Activated naive CD4-positive, alpha-beta T cell treated with anti-CD3 and anti-CD28 coated beads for 36 hours (primary cell): Measurements from ENCODE around the gene MYO6. TPM values are rescaled to one million over a fixed set of nuclear protein-coding genes. Genes with fewer than 3 reads are reported as not detected.
"Not testable (repeated sequence)": the region's sequence is repeated elsewhere in the genome, so short reads cannot be mapped to it uniquely, and the experiment has no call there.

Source experiments
- CTCF ChIA-PET: fragments of 350-600 bp; sonication (Branson Sonifier 250); formaldehyde crosslinking; loops from one replicate; lab custom pipeline; 2021; ENCODE audit warnings: antibody characterized with exemption; lab: Charles Lee
- DNase-seq: peaks from one replicate; pipeline ENCODE4 v3.0.0-alpha.2; 2020
- H3K27ac Mint-ChIP-seq: one replicate; pipeline ENCODE4 v1.8.0; 2021; ENCODE audit warnings: mild to moderate bottlenecking, mixed read lengths
- H3K27me3 Mint-ChIP-seq: one replicate; pipeline ENCODE4 v1.8.0; 2021; ENCODE audit warnings: low read depth, mixed read lengths
- H3K36me3 Mint-ChIP-seq: one replicate; pipeline ENCODE4 v1.8.0; 2021; ENCODE audit warnings: low read depth, mixed read lengths
- H3K4me1 Mint-ChIP-seq: one replicate; pipeline ENCODE4 v1.8.0; 2021; ENCODE audit warnings: low read depth, mixed read lengths
- H3K4me3 Mint-ChIP-seq: one replicate; pipeline ENCODE4 v1.8.0; 2021; ENCODE audit warnings: mild to moderate bottlenecking, moderate library complexity, mixed read lengths
- H3K9me3 Mint-ChIP-seq: one replicate; pipeline ENCODE4 v1.8.0; 2021; ENCODE audit warnings: mixed read lengths
- intact Hi-C: fragments of 100-400 bp; cut with micrococcal nuclease; formaldehyde crosslinking; loops from one replicate; pipeline ENCODE4 v1.15.1; 2023
- total RNA-seq, 2 experiments: library from RNA; stranded (reverse); gene quantifications; one replicate each; pipeline ENCODE4 v1.2.3, GENCODE V29; 2021

The MYO6 gene
- total RNA-seq, 2 experiments from 2014 or later, result 1.8 to 2.0 TPM

DNA sequence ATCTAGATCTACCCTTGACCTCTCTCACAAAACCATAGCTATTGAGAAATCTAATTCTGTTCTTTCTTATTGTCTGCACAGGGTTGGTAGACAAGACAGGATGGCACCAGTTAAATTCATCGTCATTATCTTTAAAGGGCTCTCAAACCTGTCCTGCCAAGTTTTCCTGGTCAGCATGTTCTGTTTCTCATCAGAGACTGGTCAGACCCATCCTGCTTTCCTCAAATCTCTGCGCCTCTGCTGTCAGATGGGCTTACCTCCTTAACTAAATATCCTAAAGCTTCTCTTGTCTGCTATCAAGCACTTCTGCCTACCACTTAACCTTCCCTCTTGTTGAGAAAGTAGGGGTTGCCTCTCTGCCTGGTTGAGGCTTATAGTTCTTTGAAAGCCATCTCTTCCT is 125.2 kb downstream of the MYO6 start:
- CTCF ChIA-PET, result interaction anchor here (1.3 kb wide), 1 partner anchor 19 kb away, joined by 5 read pairs; no protein-coding TSS in a partner anchor
- Mint-ChIP-seq H3K36me3 (no peaks in the 10 kb centered on the region), H3K27ac (no peak overlapping the region), H3K27me3 (no peaks in the 10 kb centered on the region), H3K4me3 (no peak overlapping the region), H3K4me1 (no peaks in the 10 kb centered on the region), H3K9me3 (no peaks in the 10 kb centered on the region)
- no peak for DNase-seq
- intact Hi-C loops, result no loop called here

DNA sequence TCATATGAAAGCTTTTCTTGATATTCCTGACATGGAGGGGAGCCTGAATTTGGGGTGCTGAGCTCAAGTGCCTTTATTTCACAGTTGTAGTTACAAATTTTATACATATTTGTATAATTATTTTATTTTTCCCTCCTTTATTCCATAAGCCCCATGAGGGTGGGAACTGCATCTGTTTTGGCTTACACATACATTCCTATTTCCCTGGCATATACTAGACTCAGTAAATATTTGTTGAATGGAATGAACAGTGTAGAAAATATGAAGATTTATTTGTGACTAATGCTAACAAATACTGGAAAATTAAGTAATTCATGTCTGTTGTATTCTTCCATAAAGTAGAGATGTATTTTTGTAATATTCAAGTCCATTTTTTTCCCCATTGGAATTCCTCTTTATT is 127.1 kb downstream of the MYO6 start:
- Mint-ChIP-seq H3K4me1 (no peaks in the 10 kb centered on the region), H3K36me3 (no peaks in the 10 kb centered on the region), H3K4me3 (no peak overlapping the region), H3K27ac (no peak overlapping the region), H3K27me3 (no peaks in the 10 kb centered on the region), H3K9me3 (no peaks in the 10 kb centered on the region)
- CTCF ChIA-PET, result interaction anchor here (1.1 kb wide), 1 partner anchor 18 kb away, joined by 4 read pairs; no protein-coding TSS in a partner anchor
- no peak for DNase-seq
- intact Hi-C loops, result no loop called here

DNA sequence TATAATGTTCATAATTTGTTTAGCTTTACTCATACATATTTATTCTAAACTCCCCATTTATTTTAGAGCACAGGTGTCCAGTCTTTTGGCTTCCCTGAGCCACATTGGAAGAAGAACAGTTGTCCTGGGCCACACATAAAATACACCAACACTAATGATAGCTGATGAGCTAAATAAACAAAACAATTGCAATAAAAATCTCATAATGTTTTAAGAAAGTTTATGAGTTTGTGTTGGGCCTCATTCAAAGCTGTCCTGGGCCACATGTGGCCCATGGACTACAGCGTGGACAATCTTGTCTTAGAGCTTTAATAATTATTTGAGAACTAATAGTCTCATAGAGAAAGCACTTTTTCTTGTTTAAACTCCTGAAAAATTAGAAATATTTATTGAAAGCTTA is 131.3 kb downstream of the MYO6 start:
- Mint-ChIP-seq H3K4me3 (no peak overlapping the region), H3K27me3 (no peaks in the 10 kb centered on the region), H3K27ac (no peak overlapping the region), H3K36me3 (no peaks in the 10 kb centered on the region), H3K4me1 (no peaks in the 10 kb centered on the region), H3K9me3 (no peaks in the 10 kb centered on the region)
- CTCF ChIA-PET, result interaction anchor here (3.3 kb wide), 1 partner anchor 13 kb away, joined by 26 read pairs; no protein-coding TSS in a partner anchor
- intact Hi-C loops, result no loop called here
- no peak for DNase-seq

DNA sequence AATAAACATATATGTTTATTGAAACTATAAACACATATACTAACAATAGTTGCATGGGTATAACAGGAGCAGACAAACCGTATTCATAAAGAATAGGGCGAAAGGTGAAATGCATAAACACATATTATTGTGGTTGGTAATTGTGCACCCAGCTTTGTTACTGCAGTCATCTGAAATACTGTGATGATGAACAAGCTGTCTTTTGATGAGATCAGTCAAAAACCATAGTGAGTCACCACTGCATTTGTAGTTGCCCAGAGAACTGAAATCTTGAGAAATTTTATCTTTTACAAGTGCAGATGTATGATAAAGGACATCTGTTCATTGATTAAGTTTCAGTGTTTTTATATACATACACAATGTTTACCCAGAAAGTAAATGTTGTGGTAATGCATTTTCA is 133.7 kb downstream of the MYO6 start:
- CTCF ChIA-PET, result interaction anchor here (3.6 kb wide), 1 partner anchor 11 kb away, joined by 21 read pairs; no protein-coding TSS in a partner anchor
- intact Hi-C loops, result no loop called here
- no peaks in the 10 kb centered on the region for H3K4me1 Mint-ChIP-seq
- no peaks in the 10 kb centered on the region for H3K36me3 Mint-ChIP-seq
- no peak overlapping the region for H3K27ac Mint-ChIP-seq
- no peak overlapping the region for H3K4me3 Mint-ChIP-seq
- no peaks in the 10 kb centered on the region for H3K9me3 Mint-ChIP-seq
- no peaks in the 10 kb centered on the region for H3K27me3 Mint-ChIP-seq
- no peak for DNase-seq

DNA sequence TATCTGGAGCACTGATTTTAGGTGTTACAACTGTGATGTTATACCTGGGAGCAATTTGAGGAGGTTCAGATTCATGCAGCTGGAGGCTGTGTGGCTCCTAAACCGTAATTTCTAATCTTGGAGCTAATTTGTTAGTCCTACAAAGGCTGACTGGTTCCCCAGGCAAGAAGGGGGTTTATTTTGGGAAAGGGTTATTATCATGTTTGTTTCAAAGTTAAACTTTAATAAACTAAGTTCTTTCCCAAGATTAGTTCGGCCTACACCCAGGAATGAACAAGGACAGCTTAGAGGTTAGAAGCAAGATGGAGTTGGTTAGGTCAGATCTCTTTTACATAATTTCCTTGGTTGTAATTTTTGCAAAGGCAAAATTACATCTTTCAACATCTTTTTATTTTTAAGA is 135.8 kb downstream of the MYO6 start:
- no peak overlapping the region for H3K4me3 Mint-ChIP-seq
- H3K9me3 Mint-ChIP-seq, result no peaks in the 10 kb centered on the region
- CTCF ChIA-PET, result interaction anchor here (3.6 kb wide), 1 partner anchor 9 kb away, joined by 21 read pairs; no protein-coding TSS in a partner anchor
- H3K27ac Mint-ChIP-seq, result no peak overlapping the region
- no peak for DNase-seq
- no peaks in the 10 kb centered on the region for H3K4me1 Mint-ChIP-seq
- H3K36me3 Mint-ChIP-seq, result no peaks in the 10 kb centered on the region
- intact Hi-C loops, result no loop called here
- H3K27me3 Mint-ChIP-seq, result no peaks in the 10 kb centered on the region

DNA sequence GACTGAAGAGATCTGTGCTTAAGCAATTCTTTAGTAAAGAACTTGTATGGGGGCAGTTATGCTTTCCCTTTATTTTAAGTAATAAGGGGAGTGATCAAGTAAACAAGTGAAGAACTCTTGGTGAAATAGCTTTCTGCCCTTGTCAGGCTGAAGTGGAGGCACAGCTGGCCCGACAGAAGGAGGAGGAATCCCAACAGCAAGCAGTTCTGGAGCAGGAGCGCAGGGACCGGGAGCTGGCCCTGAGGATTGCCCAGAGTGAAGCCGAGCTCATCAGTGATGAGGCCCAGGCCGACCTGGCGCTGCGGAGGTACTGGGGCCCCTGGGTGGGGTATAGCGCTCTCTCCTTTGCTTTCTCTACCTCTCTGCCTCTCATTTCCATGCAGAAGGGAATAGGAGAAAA is 143.3 kb downstream of the MYO6 start:
- intact Hi-C loops, result loop anchor here (5.0 kb wide), 1 partner anchor 970 kb away; no protein-coding TSS in a partner anchor

DNA sequence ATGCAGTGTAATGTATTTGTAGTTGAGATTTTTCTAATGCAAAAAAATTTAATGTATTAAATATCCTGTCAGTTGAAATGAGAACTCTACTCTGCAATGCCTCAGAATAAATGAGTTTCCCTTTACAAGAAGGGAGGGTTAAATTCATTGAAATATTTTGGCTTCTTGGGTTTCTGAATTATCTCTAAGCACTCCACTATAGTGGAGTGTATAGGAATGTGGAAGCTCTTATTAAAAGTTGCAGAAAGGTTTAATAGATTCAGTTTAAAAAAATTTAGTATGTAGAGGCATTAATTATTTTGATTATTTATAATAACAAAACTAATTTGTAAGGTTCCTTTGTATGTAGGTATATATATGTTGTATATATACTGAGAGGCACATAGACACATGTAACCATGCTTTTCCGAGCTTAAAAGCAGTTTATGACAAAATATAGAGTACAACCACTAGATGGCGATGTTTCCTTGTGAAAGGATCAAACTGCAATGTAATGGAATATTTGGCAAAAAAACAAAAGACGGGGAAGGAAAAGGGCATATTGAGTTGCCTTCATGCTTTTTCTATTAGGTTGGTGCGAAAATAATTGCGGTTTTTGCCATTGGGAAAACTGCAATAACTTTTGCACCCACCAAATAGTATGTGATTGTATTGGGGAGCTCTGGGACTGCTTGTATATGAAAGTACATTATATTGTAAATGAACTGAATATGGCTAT is 144.2 kb downstream of the MYO6 start:
- no peaks in the 10 kb centered on the region for H3K4me1 Mint-ChIP-seq
- no peak for DNase-seq
- H3K36me3 Mint-ChIP-seq, result no peaks in the 10 kb centered on the region
- H3K27me3 Mint-ChIP-seq, result no peaks in the 10 kb centered on the region
- CTCF ChIA-PET, result interaction anchor here (0.7 to 3.8 kb wide), 17 partner anchors 10 to 115 kb away, joined by 3 to 26 read pairs (median 4); no protein-coding TSS in a partner anchor
- H3K4me3 Mint-ChIP-seq, result no peak overlapping the region
- H3K27ac Mint-ChIP-seq, result no peak overlapping the region
- intact Hi-C loops, result loop anchor here (1.0 to 5.0 kb wide), 4 partner anchors 38 to 1564 kb away; no protein-coding TSS in a partner anchor
- H3K9me3 Mint-ChIP-seq, result no peaks in the 10 kb centered on the region

More for the DNA sequence above, 143.3 kb downstream of the MYO6 start:
- no peaks in the 10 kb centered on the region for H3K27me3 Mint-ChIP-seq
- H3K36me3 Mint-ChIP-seq, result no peaks in the 10 kb centered on the region
- CTCF ChIA-PET, result interaction anchor here (1.4 to 3.8 kb wide), 3 partner anchors 9 to 50 kb away, joined by 8 to 26 read pairs (median 21); no protein-coding TSS in a partner anchor
- no peak for DNase-seq
- no peaks in the 10 kb centered on the region for H3K4me1 Mint-ChIP-seq
- H3K27ac Mint-ChIP-seq, result no peak overlapping the region
- no peak overlapping the region for H3K4me3 Mint-ChIP-seq
- H3K9me3 Mint-ChIP-seq, result no peaks in the 10 kb centered on the region

DNA sequence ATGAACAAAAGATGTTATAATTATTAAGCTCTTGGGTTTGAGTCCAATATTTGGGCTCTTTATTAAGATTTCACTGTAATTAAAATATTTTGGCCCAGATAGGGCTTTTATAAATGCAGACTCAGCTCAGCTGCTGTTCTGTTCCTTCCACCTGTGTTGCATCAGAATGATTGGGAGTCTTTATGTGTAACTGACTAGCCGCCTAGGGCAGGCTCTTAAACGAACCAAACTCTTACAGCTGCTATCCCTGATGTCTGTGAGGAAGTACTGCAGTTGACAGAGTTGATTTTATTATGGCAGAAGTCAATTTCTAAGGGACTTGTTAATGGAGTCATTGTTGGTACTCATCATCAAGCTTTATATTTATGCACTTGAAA is 144.7 kb downstream of the MYO6 start:
- H3K9me3 Mint-ChIP-seq, result no peaks in the 10 kb centered on the region
- H3K27ac Mint-ChIP-seq, result no peak overlapping the region
- H3K4me1 Mint-ChIP-seq, result no peaks in the 10 kb centered on the region
- no peak overlapping the region for H3K4me3 Mint-ChIP-seq
- no peaks in the 10 kb centered on the region for H3K36me3 Mint-ChIP-seq
- no peaks in the 10 kb centered on the region for H3K27me3 Mint-ChIP-seq
- intact Hi-C loops, result loop anchor here (1.0 to 5.0 kb wide), 4 partner anchors 38 to 1564 kb away; no protein-coding TSS in a partner anchor
- DNase-seq, result no peak
- CTCF ChIA-PET, result interaction anchor here (0.6 to 3.8 kb wide), 19 partner anchors 10 to 258 kb away, joined by 3 to 26 read pairs (median 4); no protein-coding TSS in a partner anchor

DNA sequence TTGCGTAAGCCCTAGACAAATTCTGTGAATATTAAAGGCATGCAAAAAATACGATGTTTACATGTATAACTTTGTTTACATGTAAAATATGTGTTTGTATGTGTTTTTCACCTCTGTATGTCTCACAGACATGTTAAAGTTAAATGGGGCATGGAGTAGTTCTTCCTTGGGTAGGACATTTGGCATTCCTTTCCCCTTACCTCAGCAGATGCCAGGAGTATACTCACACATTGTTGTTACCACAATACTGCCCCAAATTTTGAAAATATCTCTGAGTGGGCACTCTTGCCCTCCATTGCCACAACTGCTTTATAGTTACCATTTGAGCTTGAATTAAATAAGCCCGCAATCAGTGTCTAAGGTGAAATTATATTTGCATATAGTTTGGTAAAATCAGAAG is 147.5 kb downstream of the MYO6 start:
- no peaks in the 10 kb centered on the region for H3K4me1 Mint-ChIP-seq
- no peak overlapping the region for H3K4me3 Mint-ChIP-seq
- intact Hi-C loops, result no loop called here
- H3K36me3 Mint-ChIP-seq, result no peaks in the 10 kb centered on the region
- H3K9me3 Mint-ChIP-seq, result no peaks in the 10 kb centered on the region
- DNase-seq, result no peak
- CTCF ChIA-PET, result no interaction called here
- H3K27me3 Mint-ChIP-seq, result no peaks in the 10 kb centered on the region
- H3K27ac Mint-ChIP-seq, result no peak overlapping the region

DNA sequence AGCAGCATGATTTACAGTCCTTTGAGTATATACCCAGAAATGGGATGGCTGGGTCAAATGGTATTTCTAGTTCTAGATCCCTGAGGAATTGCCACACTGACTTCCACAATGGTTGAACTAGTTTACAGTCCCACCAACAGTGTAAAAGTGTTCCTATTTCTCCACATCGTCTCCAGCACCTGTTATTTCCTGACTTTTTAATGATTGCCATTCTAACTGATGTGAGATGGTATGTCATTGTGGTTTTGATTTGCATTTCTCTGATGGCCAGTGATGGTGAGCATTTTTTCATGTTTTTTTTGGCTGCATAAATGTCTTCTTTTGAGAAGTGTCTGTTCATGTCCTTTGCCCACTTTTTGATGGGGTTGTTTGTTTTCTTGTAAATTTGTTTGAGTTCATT is 151.2 kb downstream of the MYO6 start:
- intact Hi-C loops, H3K9me3 Mint-ChIP-seq, H3K4me1 Mint-ChIP-seq, H3K27ac Mint-ChIP-seq, H3K36me3 Mint-ChIP-seq, DNase-seq, H3K27me3 Mint-ChIP-seq, CTCF ChIA-PET, H3K4me3 Mint-ChIP-seq: not testable (repeated sequence)

DNA sequence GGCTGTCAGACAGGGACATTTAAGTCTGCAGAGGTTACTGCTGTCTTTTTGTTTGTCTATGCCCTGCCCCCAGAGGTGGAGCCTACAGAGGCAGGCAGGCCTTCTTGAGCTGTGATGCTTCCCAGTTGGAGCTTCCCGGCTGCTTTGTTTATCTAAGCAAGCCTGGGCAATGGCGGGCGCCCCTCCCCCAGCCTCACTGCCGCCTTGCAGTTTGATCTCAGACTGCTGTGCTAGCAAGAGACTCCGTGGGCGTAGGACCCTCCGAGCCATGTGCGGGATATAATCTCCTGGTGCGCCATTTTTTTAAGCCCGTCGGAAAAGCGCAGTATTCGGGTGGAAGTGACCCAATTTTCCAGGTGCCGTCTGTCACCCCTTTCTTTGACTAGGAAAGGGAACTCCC is 156.1 kb downstream of the MYO6 start:
- H3K27me3 Mint-ChIP-seq, CTCF ChIA-PET, H3K36me3 Mint-ChIP-seq, H3K4me1 Mint-ChIP-seq, H3K4me3 Mint-ChIP-seq, H3K9me3 Mint-ChIP-seq, DNase-seq, intact Hi-C loops, H3K27ac Mint-ChIP-seq: not testable (repeated sequence)

DNA sequence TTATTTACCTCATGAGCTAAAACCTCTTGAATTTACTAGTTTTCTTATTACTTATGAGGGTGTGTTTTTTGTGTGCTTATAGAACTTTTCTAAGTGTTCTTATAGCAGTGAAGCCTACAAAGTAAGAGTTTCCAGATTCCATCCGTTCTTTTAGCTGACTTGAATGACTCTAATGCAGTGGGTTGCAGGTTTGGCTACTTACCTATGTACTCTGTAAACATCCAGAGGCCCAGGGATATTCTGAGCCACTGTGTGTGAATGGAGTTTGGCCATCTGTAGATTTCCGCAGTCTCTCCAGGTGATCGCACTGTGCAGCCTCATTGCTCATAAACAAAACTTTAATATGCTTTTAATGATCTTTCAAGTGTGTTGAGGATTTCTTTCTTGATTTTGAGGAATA is 157.8 kb downstream of the MYO6 start:
- CTCF ChIA-PET, result no interaction called here
- no peak overlapping the region for H3K4me3 Mint-ChIP-seq
- H3K27me3 Mint-ChIP-seq, result peaks cover 2% of the 10 kb centered on the region
- H3K27ac Mint-ChIP-seq, result no peak overlapping the region
- H3K9me3 Mint-ChIP-seq, result no peaks in the 10 kb centered on the region
- H3K4me1 Mint-ChIP-seq, result no peaks in the 10 kb centered on the region
- no peaks in the 10 kb centered on the region for H3K36me3 Mint-ChIP-seq
- no peak for DNase-seq
- intact Hi-C loops, result no loop called here

DNA sequence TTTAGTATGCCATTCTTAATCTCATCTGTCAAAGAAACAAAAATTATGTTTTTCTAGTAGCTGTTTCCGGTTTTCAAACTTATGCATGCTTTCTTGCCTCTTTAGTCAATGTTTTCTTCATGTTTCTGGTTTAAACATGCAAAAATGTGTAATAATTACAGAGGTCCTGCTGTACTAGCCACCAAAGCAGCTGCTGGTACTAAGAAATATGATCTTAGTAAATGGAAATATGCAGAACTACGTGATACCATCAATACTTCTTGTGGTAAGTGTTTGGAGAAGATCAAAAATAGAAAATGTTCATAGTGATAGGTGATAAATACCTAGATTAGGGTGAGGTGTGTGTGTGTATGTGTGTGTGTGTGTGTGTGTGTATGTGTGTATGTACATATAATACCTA is 158.4 kb downstream of the MYO6 start:
- no peak for DNase-seq
- Mint-ChIP-seq H3K4me3 (no peak overlapping the region), H3K27ac (no peak overlapping the region), H3K27me3 (peaks cover 2% of the 10 kb centered on the region), H3K4me1 (no peaks in the 10 kb centered on the region), H3K9me3 (no peaks in the 10 kb centered on the region), H3K36me3 (no peaks in the 10 kb centered on the region)
- intact Hi-C loops, result no loop called here
- CTCF ChIA-PET, result interaction anchor here (0.7 kb wide), 1 partner anchor 16 kb away, joined by 3 read pairs; no protein-coding TSS in a partner anchor
